WERI-Rb-1 (cell line): ENCODE results near the gene RASGRF2.

Experiments used
- DNase-seq: peaks from one replicate; pipeline ENCODE4 v3.0.0-alpha.2; 2020
- H3K27ac ChIP-seq: fragments of 250-450 bp; sonication (Bioruptor Pico); 2 replicates; pipeline ENCODE4 v1.5.1; 2020; ENCODE audit warnings: mild to moderate bottlenecking, moderate library complexity
- H3K27me3 ChIP-seq: fragments of 250-450 bp; sonication (Bioruptor Pico); 2 replicates; pipeline ENCODE4 v1.5.1; 2021; ENCODE audit warnings: mild to moderate bottlenecking, low read depth, moderate library complexity; ENCODE audit not compliant: insufficient read depth, severe bottlenecking
- H3K36me3 ChIP-seq: fragments of 250-450 bp; sonication (Bioruptor Pico); 2 replicates; pipeline ENCODE4 v1.5.1; 2020; ENCODE audit warnings: mild to moderate bottlenecking, moderate library complexity
- H3K4me3 ChIP-seq: 2 replicates; pipeline ENCODE4 v1.5.1; 2011; ENCODE audit warnings: low read depth, mild to moderate bottlenecking, control low read depth, low read length
- H3K9me3 ChIP-seq: fragments of 250-450 bp; sonication (Bioruptor Pico); 2 replicates; pipeline ENCODE4 v1.5.1; 2021; ENCODE audit warnings: mild to moderate bottlenecking, moderate library complexity; ENCODE audit not compliant: severe bottlenecking
- TF ChIP-seq, protein P1 (sequence below): IDR thresholded peaks from 2 replicates; pipeline ENCODE4 v1.5.1; 2011; ENCODE audit warnings: low read depth, mild to moderate bottlenecking, control low read depth, inconsistent platforms, low read length

Gene RASGRF2

DNA sequence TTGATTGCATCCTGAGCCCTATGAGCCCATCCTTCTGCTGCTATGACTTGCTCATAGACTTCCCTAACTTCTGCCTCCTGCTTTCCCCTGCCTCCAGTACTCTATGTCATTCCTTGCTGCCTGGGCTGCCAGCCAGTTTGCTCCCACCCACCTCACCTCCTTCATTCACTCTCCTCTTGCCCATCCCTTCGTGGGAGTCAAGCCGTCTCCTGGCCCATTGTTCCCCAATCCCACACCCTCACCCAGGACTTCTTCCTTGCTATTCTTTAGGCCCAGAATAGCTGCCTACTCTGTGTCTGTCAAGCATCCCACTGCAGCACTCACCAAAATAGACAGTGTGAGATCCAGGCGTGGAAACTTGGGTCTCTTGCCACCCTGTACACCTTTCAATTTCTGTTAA, 131.0 kb downstream of the RASGRF2 start:
- Histone ChIP-seq H3K27ac (no peak overlapping the region), H3K4me3 (no peak overlapping the region), H3K36me3 (peaks cover 45% of the 10 kb centered on the region), H3K9me3 (no peaks in the 10 kb centered on the region), H3K27me3 (no peaks in the 10 kb centered on the region)
- DNase-seq = no peak
- TF ChIP-seq, protein P1, sequence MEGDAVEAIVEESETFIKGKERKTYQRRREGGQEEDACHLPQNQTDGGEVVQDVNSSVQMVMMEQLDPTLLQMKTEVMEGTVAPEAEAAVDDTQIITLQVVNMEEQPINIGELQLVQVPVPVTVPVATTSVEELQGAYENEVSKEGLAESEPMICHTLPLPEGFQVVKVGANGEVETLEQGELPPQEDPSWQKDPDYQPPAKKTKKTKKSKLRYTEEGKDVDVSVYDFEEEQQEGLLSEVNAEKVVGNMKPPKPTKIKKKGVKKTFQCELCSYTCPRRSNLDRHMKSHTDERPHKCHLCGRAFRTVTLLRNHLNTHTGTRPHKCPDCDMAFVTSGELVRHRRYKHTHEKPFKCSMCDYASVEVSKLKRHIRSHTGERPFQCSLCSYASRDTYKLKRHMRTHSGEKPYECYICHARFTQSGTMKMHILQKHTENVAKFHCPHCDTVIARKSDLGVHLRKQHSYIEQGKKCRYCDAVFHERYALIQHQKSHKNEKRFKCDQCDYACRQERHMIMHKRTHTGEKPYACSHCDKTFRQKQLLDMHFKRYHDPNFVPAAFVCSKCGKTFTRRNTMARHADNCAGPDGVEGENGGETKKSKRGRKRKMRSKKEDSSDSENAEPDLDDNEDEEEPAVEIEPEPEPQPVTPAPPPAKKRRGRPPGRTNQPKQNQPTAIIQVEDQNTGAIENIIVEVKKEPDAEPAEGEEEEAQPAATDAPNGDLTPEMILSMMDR = no peak

DNA sequence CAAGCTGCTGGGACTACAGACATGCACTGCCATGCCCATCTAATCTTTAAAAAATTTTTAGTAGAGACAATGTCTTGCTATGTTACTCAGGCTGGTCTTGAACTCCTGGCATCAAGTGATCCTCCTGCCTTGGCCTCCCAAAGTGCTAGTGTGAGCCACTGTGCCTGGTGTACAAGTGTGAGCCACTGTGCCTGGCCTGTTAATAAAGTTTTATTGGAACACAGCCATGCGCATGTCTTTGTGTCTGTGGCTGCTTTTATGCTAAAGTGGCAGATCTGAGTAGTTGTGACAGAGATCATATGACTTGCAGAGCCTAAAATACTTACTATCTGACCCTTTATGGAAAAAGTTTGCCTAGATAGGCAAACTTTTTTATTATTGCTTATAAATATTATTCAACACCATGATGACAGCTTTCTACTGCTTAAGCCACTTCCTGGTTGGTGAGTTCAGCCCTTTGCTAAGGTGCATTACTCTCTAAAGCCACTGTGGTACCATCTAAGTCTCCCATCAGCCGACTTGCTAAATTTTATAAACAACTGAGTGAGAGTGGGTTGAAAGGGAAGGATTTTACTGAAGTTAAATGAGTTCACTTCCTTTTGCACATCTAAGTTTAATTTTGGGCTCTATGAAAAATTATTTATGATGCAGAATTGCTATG, 133.5 kb downstream of the RASGRF2 start:
- peaks cover 30% of the 10 kb centered on the region for H3K36me3 ChIP-seq
- no peaks in the 10 kb centered on the region for H3K27me3 ChIP-seq
- H3K4me3 ChIP-seq = no peak overlapping the region
- H3K9me3 ChIP-seq = no peaks in the 10 kb centered on the region
- no peak overlapping the region for H3K27ac ChIP-seq
- TF ChIP-seq, protein P1 = no peak
- no peak for DNase-seq

DNA sequence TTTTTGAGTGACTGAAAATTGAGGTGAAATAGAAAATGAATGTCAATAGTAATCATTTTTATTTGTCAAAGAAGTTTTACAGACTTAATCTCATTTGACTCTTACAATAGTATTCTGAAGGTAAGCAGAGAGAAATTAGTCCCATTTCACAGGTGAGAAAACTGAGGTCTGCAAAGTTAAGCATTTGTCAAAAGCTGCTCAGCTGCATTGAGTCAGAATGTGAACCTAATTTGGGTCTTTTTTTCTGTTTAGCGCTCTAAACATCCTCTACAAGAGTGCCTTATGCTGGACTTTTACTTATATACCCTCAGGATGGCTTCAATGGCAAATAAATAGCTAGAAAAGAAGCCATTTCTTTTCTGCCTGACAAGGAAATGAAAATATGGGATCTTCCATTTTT, 135.7 kb downstream of the RASGRF2 start:
- H3K27ac ChIP-seq = no peak overlapping the region
- peaks cover 44% of the 10 kb centered on the region for H3K36me3 ChIP-seq
- H3K9me3 ChIP-seq = no peaks in the 10 kb centered on the region
- H3K4me3 ChIP-seq = no peak overlapping the region
- TF ChIP-seq, protein P1 = no peak
- no peak for DNase-seq
- no peaks in the 10 kb centered on the region for H3K27me3 ChIP-seq

DNA sequence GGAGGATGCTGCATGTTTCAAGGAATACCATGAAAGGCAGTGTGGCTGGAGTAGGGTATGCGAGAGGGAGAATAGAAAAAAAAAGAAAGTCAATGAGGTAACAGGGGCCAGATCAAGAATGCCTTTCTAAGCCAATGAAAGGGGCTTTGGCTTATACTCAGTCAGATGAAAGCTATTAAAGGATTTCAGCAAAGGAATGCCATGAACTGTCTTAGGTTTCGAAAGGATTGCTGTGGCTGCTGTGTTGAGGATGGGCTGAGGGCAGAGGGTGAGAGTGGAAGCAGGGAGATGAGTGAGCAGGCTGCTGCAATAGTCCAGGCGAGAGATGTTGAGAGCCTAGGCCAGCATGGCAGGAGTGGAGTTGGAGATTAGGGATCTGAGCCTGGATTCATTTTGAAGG, 137.6 kb downstream of the RASGRF2 start:
- no peaks in the 10 kb centered on the region for H3K27me3 ChIP-seq
- no peak overlapping the region for H3K27ac ChIP-seq
- no peak overlapping the region for H3K4me3 ChIP-seq
- H3K36me3 ChIP-seq = peaks cover 47% of the 10 kb centered on the region
- no peak for DNase-seq
- no peaks in the 10 kb centered on the region for H3K9me3 ChIP-seq
- TF ChIP-seq, protein P1 = no peak

DNA sequence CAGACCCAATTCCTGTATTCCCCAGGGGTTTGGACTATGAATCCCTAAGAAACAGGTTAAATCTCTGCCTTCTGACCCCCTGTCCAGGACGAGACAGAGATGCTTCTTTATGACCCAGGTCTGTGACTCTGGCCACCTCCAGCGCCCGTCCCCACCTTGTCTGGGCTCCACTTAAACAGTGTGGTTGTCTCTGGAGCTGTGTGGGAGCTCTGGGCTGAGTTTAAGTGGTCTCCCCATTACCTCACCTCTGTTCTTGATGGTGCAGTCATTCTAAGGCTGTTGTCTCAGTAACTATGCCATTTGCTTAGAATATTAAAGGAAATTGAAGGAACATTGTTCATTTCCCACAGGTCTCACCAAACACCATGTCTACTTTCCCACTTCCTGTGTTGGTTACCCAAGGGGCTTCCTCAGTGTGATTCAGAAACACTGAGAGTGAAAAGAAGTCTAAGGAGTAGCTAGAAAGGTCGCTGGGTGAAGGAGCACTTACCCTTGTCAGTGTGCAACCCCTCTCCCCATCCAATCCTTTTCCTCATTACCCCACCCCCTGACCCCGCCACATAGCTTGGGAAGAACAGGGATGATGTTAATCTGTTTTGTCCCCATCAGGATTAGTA, 145.2 kb downstream of the RASGRF2 start:
- DNase-seq = no peak
- Histone ChIP-seq H3K4me3 (no peak overlapping the region), H3K9me3 (no peaks in the 10 kb centered on the region), H3K27me3 (no peaks in the 10 kb centered on the region), H3K27ac (no peak overlapping the region), H3K36me3 (peaks cover 13% of the 10 kb centered on the region)
- TF ChIP-seq, protein P1 = no peak
